ENCODE results near the gene CYTH3.
"Not testable (repeated sequence)": the region's sequence is repeated elsewhere in the genome, so short reads cannot be mapped to it uniquely, and the experiment has no call there.

Gene CYTH3

GRCh38 chr7:6272481-6273323, at the start of gene CYTH3:
Gene CYTH3 (minus strand): TSS chr7:6272624. CDS start chr7:6272507, 117 bp downstream.
- DNase-seq (ENCODE audit: low read depth), result peak; percentile 56

- no peak for DNase-seq (ENCODE audit: low read depth)
These were observed 48.4 kb upstream of the CYTH3 start for GRCh38 chr7:6320791-6321190.

DNA sequence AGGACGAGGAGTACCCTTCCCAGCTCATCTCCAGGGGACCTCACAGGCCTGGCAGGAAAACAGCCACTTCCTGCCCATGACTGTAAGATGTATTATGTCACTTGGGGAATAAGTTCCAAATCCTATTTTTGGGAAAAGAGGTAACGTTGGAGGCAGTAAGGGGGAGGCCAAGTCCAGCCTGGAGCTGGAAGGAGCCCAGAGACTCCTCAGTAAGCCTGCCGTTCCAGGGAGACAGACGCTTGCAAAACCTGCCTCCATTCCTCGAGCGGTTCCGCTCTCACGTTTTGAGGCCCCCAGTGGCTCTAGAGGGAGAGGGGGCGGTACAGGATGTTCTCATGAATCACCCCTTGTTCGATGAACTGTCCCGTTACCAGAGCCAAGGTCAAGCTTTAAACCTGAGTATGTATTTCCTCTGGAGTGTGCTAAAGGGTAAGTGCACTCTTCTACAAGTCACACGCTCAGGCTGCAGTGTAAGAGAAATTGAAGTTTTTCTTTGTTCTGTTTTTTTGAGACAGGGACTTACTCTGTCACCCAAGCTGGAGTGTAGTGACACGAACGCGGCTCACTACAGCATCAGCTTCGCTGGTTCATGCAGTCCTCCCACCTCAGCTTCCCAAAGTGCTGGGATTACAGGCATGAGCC, 45.5 kb upstream of the CYTH3 start:
- DNase-seq (ENCODE audit: low read depth), result no peak

- DNase-seq (ENCODE audit: low read depth), result no peak
These were observed 43.8 kb upstream of the CYTH3 start for GRCh38 chr7:6316226-6316625.

DNA sequence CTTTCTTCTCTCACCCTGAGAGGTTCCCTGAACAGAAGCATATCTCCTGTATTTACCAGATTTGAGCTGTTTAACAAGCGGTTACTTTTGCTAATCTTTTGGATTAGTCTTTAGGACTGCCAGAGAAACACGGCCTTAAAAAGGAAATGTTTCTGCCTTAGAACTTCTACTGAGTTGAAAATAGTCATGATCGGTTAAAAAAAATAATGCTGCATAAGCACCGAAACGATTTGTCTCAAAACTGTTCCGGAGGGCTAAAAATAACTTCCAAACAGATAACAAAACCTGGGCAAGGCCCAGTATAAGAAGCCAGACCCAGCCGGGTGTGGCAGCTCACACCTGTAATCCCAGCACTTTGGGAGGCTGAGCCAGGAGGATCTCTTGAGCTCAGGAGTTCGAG, 43.3 kb upstream of the CYTH3 start:
- DNase-seq (ENCODE audit: low read depth), result no peak

DNA sequence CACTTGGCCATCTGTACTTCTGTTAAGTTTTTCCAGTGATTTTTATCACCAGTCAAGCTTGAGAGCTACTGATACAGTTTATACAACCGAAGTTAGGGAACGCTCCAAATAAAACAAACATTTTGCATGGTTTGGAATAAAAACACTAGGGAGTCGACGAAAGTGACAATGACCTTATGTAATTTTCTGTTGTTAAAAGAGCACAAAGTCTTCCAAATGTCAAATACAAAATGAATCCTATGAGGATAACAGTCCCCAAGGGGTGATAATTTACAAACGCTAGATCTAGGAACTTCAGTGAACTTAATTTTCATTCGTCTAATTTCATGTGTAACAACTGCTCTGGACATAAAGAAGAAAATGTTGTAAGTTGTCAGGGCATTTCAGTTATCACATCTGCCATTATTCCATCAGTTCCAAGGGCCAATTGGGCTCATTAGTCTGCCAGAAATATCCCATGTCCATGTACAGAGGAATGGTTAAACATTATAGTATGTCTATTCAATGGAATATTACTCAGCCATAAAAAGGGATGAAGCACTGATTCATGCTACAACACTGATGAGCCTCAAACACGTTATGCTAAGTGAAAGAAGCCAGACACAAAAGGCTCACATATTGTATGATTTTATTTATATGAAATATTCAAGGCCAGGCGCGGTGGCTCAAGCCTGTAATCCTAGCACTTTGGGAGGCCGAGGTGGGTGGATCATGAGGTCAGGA, 38.0 kb upstream of the CYTH3 start:
- DNase-seq (ENCODE audit: low read depth), result no peak

GRCh38 chr7:6307762-6308161, 35.3 kb upstream of the CYTH3 start:
- no peak for DNase-seq (ENCODE audit: low read depth)

GRCh38 chr7:6306471-6306870, 34.0 kb upstream of the CYTH3 start:
- no peak for DNase-seq (ENCODE audit: low read depth)

- DNase-seq (ENCODE audit: low read depth), result no peak
These were observed 32.9 kb upstream of the CYTH3 start for GRCh38 chr7:6305330-6305729.

- not testable (repeated sequence) for DNase-seq (ENCODE audit: low read depth)
These were observed 29.0 kb upstream of the CYTH3 start for GRCh38 chr7:6301446-6301845.

GRCh38 chr7:6299774-6300173, 27.4 kb upstream of the CYTH3 start:
- DNase-seq (ENCODE audit: low read depth), result no peak

- DNase-seq (ENCODE audit: low read depth), result no peak
These were observed 22.4 kb upstream of the CYTH3 start for GRCh38 chr7:6294839-6295238.

DNA sequence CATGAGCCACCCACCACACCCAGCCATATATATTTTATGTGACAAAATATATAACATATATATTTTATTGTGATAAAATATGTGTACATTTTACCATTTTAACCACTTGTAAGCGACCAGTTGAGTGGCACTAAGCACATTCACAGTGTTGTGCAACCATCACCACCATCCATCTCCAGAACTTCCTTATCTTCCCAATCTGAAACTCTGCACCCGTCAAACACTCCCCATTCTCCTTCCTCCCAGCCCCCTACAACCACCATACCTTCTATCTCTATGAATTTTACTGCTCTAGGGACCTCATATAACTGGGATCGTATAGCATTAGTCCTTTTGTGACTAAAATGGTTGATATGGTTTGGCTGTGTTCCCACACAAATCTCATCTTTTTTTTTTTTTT, 20.8 kb upstream of the CYTH3 start:
- no peak for DNase-seq (ENCODE audit: low read depth)

- not testable (repeated sequence) for DNase-seq (ENCODE audit: low read depth)
These were observed 19.5 kb upstream of the CYTH3 start for GRCh38 chr7:6291941-6292340.

GRCh38 chr7:6291531-6291930, 19.1 kb upstream of the CYTH3 start:
- no peak for DNase-seq (ENCODE audit: low read depth)

DNA sequence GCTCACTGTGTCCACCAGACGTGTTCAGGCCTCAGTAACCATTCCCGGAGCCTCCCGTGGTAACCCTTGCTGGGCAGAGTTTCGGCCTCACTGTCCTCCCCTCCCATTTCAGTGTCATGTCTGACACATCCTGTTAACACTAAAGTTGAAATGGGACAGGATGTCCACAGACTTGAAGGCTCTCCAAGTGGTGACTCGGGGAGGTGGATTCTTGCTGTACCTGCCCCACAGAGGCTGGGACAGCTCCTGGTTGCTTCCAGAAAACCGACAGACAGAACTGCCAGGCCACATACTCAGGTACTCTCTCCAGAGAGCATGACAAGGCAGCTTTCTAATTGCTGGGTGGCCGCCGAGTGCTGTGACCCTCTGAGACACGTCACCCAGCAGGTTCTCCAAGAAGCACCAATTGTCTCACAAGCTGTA, 17.9 kb upstream of the CYTH3 start:
- no peak for DNase-seq (ENCODE audit: low read depth)

GRCh38 chr7:6288270-6288860, 15.9 kb upstream of the CYTH3 start:
- no peak for DNase-seq (ENCODE audit: low read depth)

GRCh38 chr7:6286486-6286885, 14.1 kb upstream of the CYTH3 start:
- DNase-seq (ENCODE audit: low read depth), result no peak

- DNase-seq (ENCODE audit: low read depth), result no peak
These were observed 12.3 kb upstream of the CYTH3 start for GRCh38 chr7:6284461-6285360.

DNA sequence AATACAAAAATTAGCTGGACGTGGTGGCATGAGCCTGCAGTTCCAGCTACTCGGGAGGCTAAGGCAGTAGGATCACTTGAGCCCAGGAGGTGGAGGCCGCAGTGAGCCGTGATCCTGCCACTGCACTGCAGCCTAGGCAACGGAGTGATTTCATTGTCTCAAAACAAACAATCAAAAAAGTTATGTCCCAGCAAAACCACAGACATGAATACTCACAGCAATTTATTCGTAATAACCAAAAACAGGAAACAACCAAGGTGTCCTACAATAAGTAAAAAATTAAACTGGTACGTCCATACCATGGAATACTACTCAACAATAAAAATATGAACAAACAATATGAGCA, 11.6 kb upstream of the CYTH3 start:
- DNase-seq (ENCODE audit: low read depth), result no peak

- not testable (repeated sequence) for DNase-seq (ENCODE audit: low read depth)
These were observed 11.1 kb upstream of the CYTH3 start for GRCh38 chr7:6283391-6284054.
